Stimulated activated CD8-positive, alpha-beta memory T cell treated with anti-CD3 and anti-CD28 coated beads, Interleukin-4, amount 100 ng/mL, for 1 hour (primary cell): Measurements from ENCODE around the gene UQCC5.

ENCODE experiments used
- DNase-seq, 2 donors: peaks; one replicate each; pipeline ENCODE4 v3.0.0-alpha.2; 2020; ENCODE audit warnings: low read depth in 2 of 2, low spot score in 1 of 2

Gene UQCC5

GRCh38 chr3:52561028-52561747 lies 24.8 kb downstream of the UQCC5 start:
- DNase-seq = no peak

- DNase-seq = no peak
Observed at GRCh38 chr3:52563984-52564383, 27.6 kb downstream of the UQCC5 start.

GRCh38 chr3:52568069-52568468 lies 31.7 kb downstream of the UQCC5 start:
- DNase-seq = no peak

GRCh38 chr3:52570076-52570475 lies 33.7 kb downstream of the UQCC5 start:
- no peak for DNase-seq

GRCh38 chr3:52572221-52572620 lies 35.8 kb downstream of the UQCC5 start:
- DNase-seq = no peak

- DNase-seq = no peak
Observed at GRCh38 chr3:52574056-52574965, 37.9 kb downstream of the UQCC5 start.
